Testis (tissue), 3 donors: ENCODE measurements around the gene INPP5A. TPM values are rescaled to one million over a fixed set of nuclear protein-coding genes. Genes with fewer than 3 reads are reported as not detected.

ENCODE experiments used
- DNase-seq: peaks from one replicate; pipeline ENCODE4 v3.0.0-alpha.2; 2019
- H3K27ac ChIP-seq, 2 donors: fragments of 200-600 bp; sonication (generic); one replicate each; pipeline ENCODE4 v1.5.1; 2019
- H3K27me3 ChIP-seq: fragments of 200-600 bp; sonication (generic); one replicate; pipeline ENCODE4 v1.5.1; 2019
- H3K36me3 ChIP-seq: fragments of 200-600 bp; sonication (generic); one replicate; pipeline ENCODE4 v1.5.1; 2017; ENCODE audit warnings: low read depth; ENCODE audit errors: missing control alignments
- H3K4me1 ChIP-seq: fragments of 200-600 bp; sonication (generic); one replicate; pipeline ENCODE4 v1.5.1; 2019
- H3K4me3 ChIP-seq, 2 donors: fragments of 200-600 bp; sonication (generic); one replicate each; pipeline ENCODE4 v1.5.1; 2017 to 2019
- H3K9me3 ChIP-seq: fragments of 200-600 bp; sonication (generic); one replicate; pipeline ENCODE4 v1.5.1; 2017
- CTCF ChIP-seq, 3 experiments: fragments of 450-650 bp in 2 of 3; fragments of 200-600 bp in 1 of 3; sonication (generic) in 1 of 3; IDR thresholded peaks; one replicate each; pipeline ENCODE4 v1.5.1; 2016 to 2019; ENCODE audit warnings: antibody characterized with exemption in 3 of 3, mild to moderate bottlenecking in 2 of 3, moderate library complexity in 1 of 3
- POLR2A ChIP-seq: fragments of 450-650 bp; IDR thresholded peaks from one replicate; pipeline ENCODE4 v1.6.1; 2017; ENCODE audit warnings: antibody characterized with exemption, mild to moderate bottlenecking, moderate library complexity
- WGBS, 2 donors: methylation state at CpG; one replicate each; pipeline ENCODE4 v1.1.5; 2018; 5-methylcytosine and 5-hydroxymethylcytosine counted together
- intact Hi-C: fragments of 100-400 bp; cut with DNase I; formaldehyde crosslinking; loops from one replicate; pipeline ENCODE4 v1.15.1; 2023; ENCODE audit warnings: low total_unique reads
- polyA plus RNA-seq: library from polyadenylated mRNA; stranded (reverse); fragments of 350-450 nt; fragmentation: Illumina TruSeq; extraction: RNeasy Lipid Tissue Mini Kit (QIAGEN cat#74804); gene quantifications from one replicate; pipeline ENCODE4 v1.2.3, GENCODE V29; 2014; ENCODE audit warnings: low read depth, low replicate concordance; ENCODE audit not compliant: insufficient read depth
- total RNA-seq, 2 donors: library from RNA; depleted of rRNA; stranded (reverse); fragments of >200 nt; gene quantifications; one replicate each; pipeline ENCODE4 v1.2.3, GENCODE V29; 2016

The INPP5A gene
- total and polyA plus RNA-seq, 3 donors from 2014 or later: 54.1 to 103 (median 73.0) TPM

GRCh38 chr10:132608511-132609195, 71.1 kb downstream of the INPP5A start:
- Histone ChIP-seq H3K4me3 (no peak overlapping the region), H3K36me3 (no peaks in the 10 kb centered on the region), H3K4me1 (peaks cover 41% of the 10 kb centered on the region), H3K27me3 (no peaks in the 10 kb centered on the region), H3K27ac (peak overlapping the region in 1 of 2 donors; percentile 79), H3K9me3 (no peaks in the 10 kb centered on the region)
- TF ChIP-seq CTCF (IDR thresholded peaks at IDR 0.05) (no peak), POLR2A (no peak)
- intact Hi-C loops: no loop called here
- WGBS, 2 donors: 76 to 82% methylated on average over 9 to 18 of the region's 18 CpGs
- no peak for DNase-seq

- no peak overlapping the region for H3K27ac ChIP-seq
- H3K4me3 ChIP-seq: no peak overlapping the region
- peaks cover 38% of the 10 kb centered on the region for H3K4me1 ChIP-seq
- no peak for DNase-seq
- no peaks in the 10 kb centered on the region for H3K27me3 ChIP-seq
- TF ChIP-seq POLR2A: no peak
- TF ChIP-seq CTCF (IDR thresholded peaks at IDR 0.05): no peak
- intact Hi-C loops: no loop called here
- H3K9me3 ChIP-seq: no peaks in the 10 kb centered on the region
- no peaks in the 10 kb centered on the region for H3K36me3 ChIP-seq
- 92 to 97% methylated on average over 14 of the region's 14 CpGs for WGBS, 2 donors
These were observed 71.6 kb downstream of the INPP5A start for GRCh38 chr10:132609211-132609610.

GRCh38 chr10:132610071-132610701, 72.6 kb downstream of the INPP5A start:
- Histone ChIP-seq H3K4me1 (peaks cover 38% of the 10 kb centered on the region), H3K36me3 (no peaks in the 10 kb centered on the region), H3K4me3 (no peak overlapping the region), H3K9me3 (no peaks in the 10 kb centered on the region), H3K27ac (no peak overlapping the region), H3K27me3 (no peaks in the 10 kb centered on the region)
- WGBS, 2 donors: 94 to 97% methylated on average over 9 to 20 of the region's 20 CpGs
- intact Hi-C loops: no loop called here
- DNase-seq: no peak
- TF ChIP-seq POLR2A (no peak), CTCF (IDR thresholded peaks at IDR 0.05) (no peak)

DNA sequence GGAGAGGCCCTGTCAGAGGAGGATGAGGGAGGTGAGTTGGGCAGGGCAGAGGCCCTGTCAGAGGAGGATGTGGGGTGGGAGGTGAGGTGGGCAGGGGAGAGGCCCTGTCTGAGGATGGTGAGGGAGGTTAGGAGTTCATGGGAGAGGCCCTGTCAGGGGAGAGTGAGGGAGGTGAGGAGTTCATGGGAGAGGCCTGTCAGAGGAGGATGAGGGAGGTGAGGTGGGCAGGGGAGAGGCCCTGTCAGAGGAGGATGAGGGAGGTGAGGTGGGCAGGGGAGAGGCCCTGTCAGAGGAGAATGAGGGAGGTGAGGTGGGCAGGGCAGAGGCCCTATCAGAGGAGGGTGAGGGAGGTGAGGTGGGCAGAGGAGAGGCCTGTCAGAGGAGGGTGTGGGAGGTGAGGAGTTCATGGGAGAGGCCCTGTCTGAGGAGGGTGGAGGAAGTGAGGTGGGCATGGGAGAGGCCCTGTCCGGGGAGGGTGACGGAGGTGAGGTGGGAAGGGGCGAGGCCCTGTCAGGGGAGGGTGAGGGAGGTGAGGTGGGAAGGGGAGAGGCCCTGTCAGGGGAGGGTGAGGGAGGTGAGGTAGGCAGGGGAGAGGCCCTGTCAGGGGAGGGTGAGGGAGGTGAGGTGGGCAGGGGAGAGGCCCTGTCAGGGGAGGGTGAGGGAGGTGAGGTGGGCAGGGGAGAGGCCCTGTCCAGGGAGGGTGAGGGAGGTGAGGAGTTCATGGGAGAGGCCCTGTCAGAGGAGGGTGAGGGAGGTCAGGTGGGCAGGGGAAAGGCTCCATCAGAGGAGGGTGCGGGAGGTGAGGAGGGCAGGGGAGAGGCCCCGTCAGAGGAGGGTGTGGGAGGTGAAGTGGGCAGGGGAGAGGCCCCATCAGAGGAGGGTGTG, 73.7 kb downstream of the INPP5A start:
- H3K9me3 ChIP-seq: no peaks in the 10 kb centered on the region
- no peak for TF ChIP-seq POLR2A
- no peak for TF ChIP-seq CTCF (IDR thresholded peaks at IDR 0.05)
- peaks cover 27% of the 10 kb centered on the region for H3K4me1 ChIP-seq
- intact Hi-C loops: no loop called here
- H3K27ac ChIP-seq: no peak overlapping the region
- no peak overlapping the region for H3K4me3 ChIP-seq
- DNase-seq: no peak
- no peaks in the 10 kb centered on the region for H3K36me3 ChIP-seq
- H3K27me3 ChIP-seq: no peaks in the 10 kb centered on the region
- WGBS, 2 donors: 80 to 93% methylated on average over 5 of the region's 5 CpGs
